CD4-positive, alpha-beta T cell treated with Interferon gamma for 1 hour (primary cell): ENCODE results near the gene MEPE.

Source experiments
- DNase-seq: peaks from one replicate; pipeline ENCODE4 v3.0.0-alpha.2; 2020

MEPE gene

GRCh38 chr4:87832669-87833068, at the start of gene MEPE:
Gene MEPE (plus strand): TSS chr4:87832969. CDS start chr4:87834715, 1,746 bp downstream.
- no peak for DNase-seq

- DNase-seq: no peak
Observed at GRCh38 chr4:87783781-87784180, 49.0 kb upstream of the MEPE start.

DNA sequence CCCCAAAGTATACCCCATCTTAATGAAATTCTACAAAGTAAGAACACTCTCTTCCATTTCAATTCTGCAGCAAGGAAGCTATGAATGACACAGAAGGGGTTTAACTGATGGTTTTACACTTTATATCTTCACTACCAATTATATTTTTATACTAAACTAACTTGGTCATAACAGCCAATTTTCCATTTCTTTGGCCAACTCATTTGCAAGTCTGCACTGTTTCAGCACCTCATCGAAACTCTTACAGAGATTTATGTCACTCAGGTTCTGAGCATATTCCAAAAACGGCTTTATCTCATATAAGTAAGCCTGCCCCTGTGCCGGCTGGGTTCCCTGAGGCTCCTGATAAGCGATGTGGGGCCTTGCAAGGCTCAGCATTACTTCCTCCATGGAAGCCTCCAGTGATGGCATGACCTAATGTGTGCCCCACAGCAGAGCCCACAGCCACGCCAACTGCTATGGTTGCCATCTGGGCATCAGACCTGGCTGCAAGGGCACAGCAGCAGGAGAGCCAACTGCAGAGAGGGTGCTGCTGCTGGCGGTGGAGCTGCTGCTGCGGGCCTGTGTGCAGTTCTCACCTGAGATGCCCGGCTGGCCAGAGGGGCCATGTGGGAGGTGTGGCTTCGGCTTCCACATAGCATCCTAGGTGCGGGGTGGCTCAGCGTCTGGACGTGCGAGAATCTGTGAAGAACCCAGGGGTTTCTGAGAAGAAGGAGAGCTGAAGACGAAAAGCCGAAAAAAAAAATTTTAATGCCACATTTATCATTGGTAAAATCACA, 46.8 kb upstream of the MEPE start:
- DNase-seq: no peak

DNA sequence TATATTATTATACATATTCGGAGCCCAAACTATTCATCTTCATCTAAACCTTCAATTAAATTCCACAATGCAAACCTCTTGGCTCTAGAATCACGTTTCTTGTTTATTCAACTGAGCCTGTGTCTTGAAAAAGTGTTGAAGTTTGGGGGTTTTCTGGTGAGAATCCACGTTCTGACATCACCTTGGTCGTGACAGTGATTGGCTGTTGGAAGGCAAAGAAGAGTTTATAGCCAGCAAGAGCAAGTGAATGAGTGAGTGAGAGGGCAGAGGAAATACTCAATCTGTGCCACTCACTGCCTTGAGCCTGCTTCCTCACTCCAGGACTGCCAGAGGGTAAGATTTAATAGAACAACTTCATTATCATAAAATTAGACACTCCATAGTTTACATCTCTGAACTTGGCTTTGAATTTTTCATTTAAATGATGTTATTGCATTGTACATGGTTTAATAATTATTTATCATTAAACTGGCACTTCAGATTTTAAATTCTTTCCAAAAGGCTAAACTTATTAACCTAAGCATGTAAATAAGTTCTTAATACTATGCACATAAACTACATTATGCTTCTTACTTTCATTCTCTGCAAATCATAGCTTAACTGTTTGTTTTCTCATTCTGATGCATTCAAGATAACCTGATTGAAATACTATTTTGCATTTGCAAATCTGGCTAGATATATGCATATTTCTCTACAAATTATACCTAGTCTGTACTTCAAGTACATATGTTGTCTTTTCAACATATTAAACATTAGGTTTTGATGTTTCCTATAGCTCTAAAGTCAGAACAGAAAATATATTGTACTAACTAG, 33.3 kb upstream of the MEPE start, which contains the start of gene IBSP:
TSS of gene IBSP (plus strand) at position 254 of the 813 bp plus-strand sequence. CDS start 2,808 bp downstream, outside the sequence.
- DNase-seq: no peak

GRCh38 chr4:87802858-87803257, 29.9 kb upstream of the MEPE start:
- DNase-seq: no peak

DNA sequence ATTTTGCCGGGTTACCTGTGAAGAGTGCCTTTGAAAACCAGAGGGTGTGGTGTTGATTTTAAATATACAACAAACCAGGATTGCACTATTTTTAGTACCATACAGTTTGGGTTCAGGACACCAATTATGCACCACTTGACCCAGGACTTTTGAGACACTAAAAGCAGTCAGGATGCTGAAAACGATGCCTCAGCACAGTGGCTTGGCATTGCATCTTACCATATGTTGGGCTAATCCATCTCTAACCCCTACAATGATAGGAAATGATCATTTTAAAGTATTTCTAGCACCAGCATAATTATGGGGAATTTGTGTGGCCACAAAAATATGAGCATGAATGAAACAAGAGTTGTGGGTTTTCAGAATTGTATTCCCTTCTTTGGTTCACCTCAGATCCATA, 29.3 kb upstream of the MEPE start:
- no peak for DNase-seq

DNA sequence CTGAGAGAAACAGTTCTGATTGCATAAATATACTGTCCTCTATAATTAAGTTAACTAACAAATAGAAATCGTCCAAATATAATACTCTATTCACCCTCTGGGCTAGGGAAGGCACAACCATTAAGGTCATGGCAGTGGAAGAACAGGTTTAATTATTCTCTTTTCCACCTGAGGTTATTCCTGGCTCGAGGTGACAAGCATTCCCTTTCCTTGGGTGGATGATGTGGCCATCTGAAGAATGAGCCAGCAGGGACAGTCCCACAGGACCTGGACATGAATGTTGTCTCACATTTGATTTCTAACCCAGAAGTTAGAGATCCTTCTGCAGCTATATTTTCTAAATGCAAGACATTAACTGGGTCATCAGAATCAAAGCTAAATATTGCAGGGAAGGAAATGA, 27.9 kb upstream of the MEPE start:
- DNase-seq: no peak

DNA sequence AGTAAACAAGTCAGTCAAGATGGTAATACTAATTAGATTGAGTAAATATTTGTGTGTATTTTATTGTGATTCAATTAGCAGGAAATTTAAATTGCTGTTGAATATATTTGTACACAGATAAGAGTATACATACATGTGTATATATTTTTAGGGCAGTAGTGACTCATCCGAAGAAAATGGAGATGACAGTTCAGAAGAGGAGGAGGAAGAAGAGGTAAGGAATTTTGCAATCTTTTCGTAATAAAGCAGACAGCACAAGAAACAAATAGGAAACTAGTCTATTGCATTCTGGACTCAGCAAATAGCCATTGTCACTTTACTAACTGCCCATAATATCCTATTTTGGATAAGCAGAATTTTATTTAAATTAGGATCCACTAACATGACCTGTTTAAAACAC, 26.8 kb upstream of the MEPE start:
- DNase-seq: no peak

GRCh38 chr4:87806520-87806919, 26.2 kb upstream of the MEPE start:
- DNase-seq: no peak

- DNase-seq: no peak
Observed at GRCh38 chr4:87807402-87807801, 25.4 kb upstream of the MEPE start.

DNA sequence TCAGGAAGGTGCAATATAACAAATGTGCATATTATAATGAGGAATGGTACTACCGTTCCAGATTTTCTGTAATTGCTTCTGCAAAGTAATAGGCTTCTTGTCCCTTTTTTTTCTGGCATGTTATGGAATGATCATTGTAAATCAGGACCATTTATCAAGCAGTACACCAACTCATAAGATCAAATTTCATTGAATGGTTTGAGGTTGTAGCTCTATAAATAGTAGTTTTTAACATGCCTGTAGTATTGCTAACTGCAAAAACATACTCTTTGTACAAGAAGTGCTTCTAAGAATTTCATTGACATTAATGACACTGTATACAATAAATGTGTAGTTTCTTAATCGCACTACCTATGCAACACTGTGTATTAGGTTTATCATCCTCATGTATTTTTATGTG, 20.8 kb upstream of the MEPE start:
- DNase-seq: no peak

DNA sequence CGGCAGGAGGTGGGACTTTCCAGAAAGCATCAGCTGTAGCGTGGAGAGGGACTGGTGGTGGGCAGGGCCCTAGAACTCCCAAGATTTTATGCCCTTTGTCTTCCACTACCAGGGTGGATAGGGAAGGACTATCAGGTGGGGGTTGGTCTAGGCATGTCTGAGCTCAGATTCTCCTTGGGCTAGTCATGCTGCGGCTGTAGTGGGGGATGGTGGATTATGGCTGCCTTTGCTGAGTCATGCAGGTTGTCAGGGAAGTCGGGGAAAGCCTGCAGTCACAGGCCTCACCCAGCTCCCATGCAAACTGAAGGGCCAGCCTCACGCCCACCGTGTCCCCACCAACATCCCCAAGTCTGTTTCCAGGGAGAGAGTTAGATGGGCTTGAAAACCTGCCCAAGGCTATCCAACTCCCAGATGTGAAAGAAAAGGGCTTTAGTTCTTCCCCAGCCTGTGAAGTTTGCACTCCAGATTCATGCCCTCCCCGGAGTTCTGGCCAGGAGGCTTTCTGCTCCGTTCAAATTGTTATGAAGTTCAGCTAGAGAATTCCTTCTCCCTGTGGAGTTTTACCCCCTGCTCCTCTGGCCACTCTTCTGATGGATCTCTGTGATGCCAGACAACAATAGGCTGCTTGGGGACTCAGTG, 13.4 kb upstream of the MEPE start:
- DNase-seq: no peak

- no peak for DNase-seq
Observed at GRCh38 chr4:87823200-87823599, 9.6 kb upstream of the MEPE start.

- DNase-seq: no peak
Observed at GRCh38 chr4:87823724-87824123, 9.0 kb upstream of the MEPE start.

DNA sequence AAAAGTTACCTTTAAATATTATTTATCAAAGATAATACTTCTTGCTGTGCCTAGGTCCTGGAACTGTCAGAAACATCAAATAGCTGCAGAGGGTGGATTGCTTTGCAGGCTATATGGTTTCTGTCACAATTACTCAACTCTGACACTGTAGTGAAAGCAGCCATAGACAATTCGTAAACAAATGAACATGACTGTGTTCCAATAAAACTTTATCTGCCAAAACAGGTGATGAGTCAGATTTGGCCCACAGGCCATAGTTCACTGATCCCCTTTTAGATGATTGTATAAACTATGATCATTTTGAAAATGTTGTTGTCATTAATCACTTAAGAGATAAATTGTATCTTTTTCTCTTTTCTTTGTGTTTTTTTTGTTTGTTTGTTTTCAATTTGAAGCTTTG, 8.4 kb upstream of the MEPE start:
- no peak for DNase-seq

DNA sequence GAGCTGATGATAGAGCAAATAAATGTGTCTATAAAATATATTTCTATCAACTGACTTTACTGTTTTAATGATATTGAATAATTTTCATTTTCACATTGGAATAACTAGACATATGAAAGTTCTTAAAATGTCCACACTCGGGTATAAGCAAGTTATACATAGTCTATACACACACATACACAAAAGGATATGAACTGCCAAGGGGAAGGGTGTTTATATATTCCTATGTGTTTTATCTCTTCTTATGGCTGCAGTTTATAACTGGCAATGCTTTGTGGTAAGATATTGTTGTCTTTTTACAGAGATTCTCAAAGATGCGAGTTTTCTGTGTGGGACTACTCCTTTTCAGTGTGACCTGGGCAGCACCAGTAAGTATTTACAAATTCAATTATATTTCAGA, 1.6 kb downstream of the MEPE start:
- DNase-seq: no peak

DNA sequence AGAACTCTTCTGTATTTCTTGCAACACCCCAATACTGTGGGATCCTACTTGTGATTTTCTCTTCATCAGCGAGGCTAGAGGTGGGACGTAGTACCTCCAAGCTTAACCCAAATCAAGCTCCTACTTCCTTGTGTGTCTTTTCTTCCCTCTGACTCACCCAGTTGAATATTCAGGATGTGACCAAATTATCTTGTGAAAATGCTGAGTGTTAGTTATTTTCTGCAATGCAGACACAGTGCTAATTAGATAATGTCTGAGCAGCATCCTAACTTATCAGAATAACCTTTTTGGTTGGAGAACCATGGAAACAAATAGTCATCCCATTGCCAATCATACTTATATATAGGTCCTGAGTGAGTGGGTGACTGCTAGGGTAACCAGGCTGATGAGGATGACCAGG, 2.4 kb downstream of the MEPE start:
- no peak for DNase-seq

DNA sequence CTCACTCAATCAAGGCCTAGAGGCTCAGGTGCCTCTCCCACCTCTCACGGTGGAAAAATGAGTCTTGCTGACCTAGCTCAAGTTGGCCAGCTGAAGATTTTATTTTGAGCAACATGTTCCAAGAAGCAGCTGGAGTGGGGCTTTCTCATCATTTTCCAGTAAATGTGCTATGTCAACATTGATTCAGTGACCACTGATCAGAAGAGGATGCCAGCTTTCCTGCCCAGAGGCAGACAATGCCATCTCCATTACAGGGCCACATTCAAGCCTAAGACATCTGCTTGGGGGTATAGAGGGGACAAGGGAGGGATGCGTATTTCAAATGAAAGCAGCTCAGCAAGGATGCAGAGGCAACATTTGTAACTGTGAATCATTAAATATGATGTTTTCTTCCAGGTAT, 3.0 kb downstream of the MEPE start:
- DNase-seq: no peak

GRCh38 chr4:87838205-87838604, 5.4 kb downstream of the MEPE start:
- no peak for DNase-seq

DNA sequence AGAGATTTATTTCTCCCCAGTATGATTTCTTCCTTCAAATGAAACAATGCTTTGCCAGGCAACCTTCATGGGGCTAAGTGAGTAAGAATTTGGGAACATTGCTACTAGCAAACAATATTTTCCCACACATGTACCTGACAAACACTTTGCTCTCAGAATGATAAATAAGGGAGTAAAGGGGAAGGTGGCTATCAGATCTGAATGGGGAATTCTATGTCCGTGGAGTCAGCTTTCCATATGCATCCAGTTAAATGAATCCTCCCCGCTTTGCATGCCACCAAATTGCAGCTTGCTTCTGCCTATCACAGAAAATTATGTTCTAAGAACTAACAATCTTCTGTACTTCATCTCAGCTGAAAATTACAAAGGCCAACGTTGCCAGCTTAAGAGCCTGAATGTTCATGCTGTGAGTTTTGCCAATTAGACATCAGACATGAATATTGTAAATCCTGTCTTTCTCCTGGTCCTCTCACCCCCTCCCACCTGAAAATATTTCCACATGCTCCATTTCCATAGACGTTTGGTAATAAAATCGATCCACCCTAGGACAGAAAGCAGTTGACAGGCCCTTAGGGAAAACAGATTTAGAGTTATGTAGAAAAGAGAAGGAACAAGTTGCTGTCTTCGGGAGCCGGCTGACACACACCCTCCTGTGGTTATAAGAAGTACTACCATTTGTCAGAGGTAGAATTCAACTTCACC, 6.3 kb downstream of the MEPE start:
- no peak for DNase-seq

GRCh38 chr4:87839592-87839946, 6.8 kb downstream of the MEPE start:
- DNase-seq: no peak

- DNase-seq: no peak
Observed at GRCh38 chr4:87840149-87840548, 7.4 kb downstream of the MEPE start.

- no peak for DNase-seq
Observed at GRCh38 chr4:87843936-87844335, 11.2 kb downstream of the MEPE start.
